Gastroesophageal sphincter (tissue), 4 donors: ENCODE measurements around the gene DTNBP1. TPM values are rescaled to one million over a fixed set of nuclear protein-coding genes. Genes with fewer than 3 reads are reported as not detected.

Experiments used
- ATAC-seq: fragments of 150-250 bp; one replicate; pipeline ENCODE4 v1.9.1; 2016; ENCODE audit warnings: mild to moderate bottlenecking, moderate library complexity
- H3K27ac ChIP-seq, 4 donors: fragments of 200-600 bp; sonication (generic) in 3 of 4; 1 replicate in 3 of 4; 2 replicates in 1 of 4; pipeline ENCODE4 v1.5.1; 2016 to 2019
- H3K27me3 ChIP-seq: fragments of 200-600 bp; sonication (generic); one replicate; pipeline ENCODE4 v1.5.1; 2019
- H3K36me3 ChIP-seq, 2 donors: fragments of 200-600 bp; sonication (generic); one replicate each; pipeline ENCODE4 v1.5.1; 2019; ENCODE audit warnings: control low read depth in 1 of 2
- H3K4me1 ChIP-seq, 3 donors: fragments of 200-600 bp; sonication (generic); 1 replicate in 2 of 3; 2 replicates in 1 of 3; pipeline ENCODE4 v1.5.1; 2016 to 2019; ENCODE audit warnings: control low read depth in 2 of 3
- H3K4me3 ChIP-seq, 2 donors: fragments of 200-600 bp; sonication (generic); one replicate each; pipeline ENCODE4 v1.5.1; 2019; ENCODE audit warnings: mild to moderate bottlenecking in 1 of 2, moderate library complexity in 1 of 2
- H3K9me3 ChIP-seq, 3 donors: fragments of 200-600 bp; sonication (generic); one replicate each; pipeline ENCODE4 v1.5.1; 2017 to 2019; ENCODE audit warnings: control low read depth in 2 of 3
- CTCF ChIP-seq, 4 experiments: fragments of 200-600 bp in 2 of 4; fragments of 450-650 bp in 2 of 4; sonication (generic) in 1 of 4; IDR thresholded peaks; one replicate each; pipeline ENCODE4 v1.5.1; 2017 to 2019; ENCODE audit warnings: antibody characterized with exemption in 4 of 4, mild to moderate bottlenecking in 2 of 4, moderate library complexity in 2 of 4
- EP300 ChIP-seq: sonication (generic); formaldehyde crosslinking; IDR thresholded peaks from one replicate; pipeline ENCODE4 v1.6.1; 2017; ENCODE audit warnings: antibody characterized with exemption, mild to moderate bottlenecking
- POLR2A ChIP-seq, 2 donors: fragments of 450-650 bp; IDR thresholded peaks; one replicate each; pipeline ENCODE4 v1.6.1; 2017; ENCODE audit warnings: antibody characterized with exemption in 2 of 2, mild to moderate bottlenecking in 2 of 2, moderate library complexity in 1 of 2
- POLR2AphosphoS5 ChIP-seq: sonication (generic); formaldehyde crosslinking; IDR thresholded peaks from one replicate; pipeline ENCODE4 v1.6.1; 2017; ENCODE audit warnings: antibody characterized with exemption
- WGBS, 2 donors: methylation state at CpG; one replicate each; pipeline ENCODE4 v1.1.5; 2018; ENCODE audit warnings: low coverage in 1 of 2; 5-methylcytosine and 5-hydroxymethylcytosine counted together
- total RNA-seq, 4 donors: library from RNA; depleted of rRNA; stranded (reverse); fragments of >200 nt; gene quantifications; one replicate each; pipeline ENCODE4 v1.1.0, GENCODE V29; 2016

DTNBP1 gene
- total RNA-seq, 4 donors from 2014 or later = 14.4 to 20.2 (median 16.9) TPM

DNA sequence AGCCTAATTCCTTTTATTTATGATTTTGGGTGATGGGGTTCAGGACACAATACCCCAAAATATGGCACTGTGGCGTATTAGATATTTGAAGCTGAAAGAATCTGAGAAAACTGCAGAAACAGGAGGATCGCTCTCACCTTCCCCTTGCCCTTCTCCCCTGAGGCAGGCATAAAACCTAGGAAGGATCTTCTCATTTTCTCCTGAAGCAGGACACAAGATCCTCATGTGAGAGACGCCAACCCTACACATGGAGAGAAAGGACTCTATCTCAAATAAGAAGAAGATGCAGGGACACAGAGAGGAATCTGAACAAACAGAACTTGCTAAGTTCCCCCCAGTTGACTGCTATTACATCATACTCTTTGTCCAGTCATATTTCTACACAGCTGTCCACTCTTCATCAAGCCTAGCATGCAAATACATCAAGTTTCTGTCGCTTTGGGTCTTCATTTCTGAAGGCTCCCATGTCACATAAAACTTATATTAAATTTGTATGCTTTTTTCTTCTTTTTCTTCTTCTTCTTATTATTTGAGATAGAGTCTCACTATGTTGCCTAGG lies 109.0 kb downstream of the DTNBP1 start:
- 92 to 100% methylated on average over 2 to 3 of the region's 4 CpGs for WGBS, 2 donors
- Histone ChIP-seq H3K4me1 (peaks cover 0 to 23% (median 0%) of the 10 kb centered on the region in 3 donors), H3K9me3 (no peaks in the 10 kb centered on the region), H3K27ac (no peak overlapping the region), H3K36me3 (no peaks in the 10 kb centered on the region), H3K27me3 (no peaks in the 10 kb centered on the region), H3K4me3 (no peak overlapping the region)
- TF ChIP-seq POLR2A (IDR thresholded peaks at IDR 0.05) (no peak), POLR2AphosphoS5 (no peak), EP300 (no peak), CTCF (IDR thresholded peaks at IDR 0.05) (no peak)
- ATAC-seq = no peak

DNA sequence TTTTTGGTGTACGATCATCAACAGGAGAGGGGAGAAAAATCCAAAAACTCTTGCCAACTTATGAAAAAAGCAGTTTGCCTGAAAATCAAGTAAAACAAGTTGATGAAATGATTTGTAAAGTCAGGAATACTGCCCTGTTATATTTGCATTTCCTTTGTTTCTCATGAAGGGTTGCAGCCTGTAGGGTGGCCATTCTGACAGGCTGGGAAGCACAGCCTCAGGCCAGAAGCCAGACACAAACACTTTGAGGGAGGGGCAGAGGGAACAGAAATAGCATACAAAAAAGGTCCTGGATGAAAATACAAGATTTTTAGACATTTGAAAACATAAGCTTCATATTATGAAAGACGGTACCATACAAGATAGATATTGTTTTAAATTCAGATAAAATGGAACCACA lies 109.8 kb downstream of the DTNBP1 start:
- no peak overlapping the region for H3K4me3 ChIP-seq
- ATAC-seq = no peak
- peaks cover 0 to 23% (median 0%) of the 10 kb centered on the region in 3 donors for H3K4me1 ChIP-seq
- no peaks in the 10 kb centered on the region for H3K27me3 ChIP-seq
- 71 to 75% methylated on average over 2 of the region's 2 CpGs for WGBS, 2 donors
- H3K9me3 ChIP-seq = no peaks in the 10 kb centered on the region
- no peak overlapping the region for H3K27ac ChIP-seq
- TF ChIP-seq POLR2AphosphoS5 = no peak
- TF ChIP-seq EP300 = no peak
- no peak for TF ChIP-seq CTCF (IDR thresholded peaks at IDR 0.05)
- no peak for TF ChIP-seq POLR2A (IDR thresholded peaks at IDR 0.05)
- no peaks in the 10 kb centered on the region for H3K36me3 ChIP-seq

- ATAC-seq = peak; percentile 46
- Histone ChIP-seq H3K27ac (no peak overlapping the region), H3K36me3 (no peaks in the 10 kb centered on the region), H3K27me3 (no peaks in the 10 kb centered on the region), H3K4me1 (peaks cover 0 to 33% (median 0%) of the 10 kb centered on the region in 3 donors), H3K9me3 (no peaks in the 10 kb centered on the region), H3K4me3 (no peak overlapping the region)
- TF ChIP-seq POLR2AphosphoS5 (no peak), CTCF (IDR thresholded peaks at IDR 0.05) (no peak), POLR2A (IDR thresholded peaks at IDR 0.05) (no peak), EP300 (no peak)
- 56 to 76% methylated on average over 3 to 5 of the region's 6 CpGs for WGBS, 2 donors
Observed at GRCh38 chr6:15551798-15552197, 111.0 kb downstream of the DTNBP1 start.

DNA sequence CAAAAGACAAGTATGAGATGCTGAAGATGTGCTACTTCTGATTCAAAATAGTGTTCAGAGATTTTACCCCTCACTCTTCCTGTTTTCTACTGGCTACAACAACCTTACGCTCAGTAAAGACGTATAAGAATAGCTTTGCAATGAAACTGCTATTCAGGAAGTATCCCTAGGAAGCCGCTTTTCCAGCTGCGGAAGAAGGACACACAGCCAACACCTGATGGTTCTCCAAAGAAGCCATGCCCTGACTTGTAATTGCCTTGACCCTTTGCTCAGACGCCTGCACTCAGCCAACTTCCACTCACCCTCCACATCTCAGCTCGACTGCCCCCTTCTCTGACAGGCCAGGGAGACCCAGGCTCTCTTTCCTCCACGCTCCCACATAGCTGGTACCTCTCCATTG lies 111.6 kb downstream of the DTNBP1 start:
- no peak overlapping the region for H3K27ac ChIP-seq
- no peak overlapping the region for H3K4me3 ChIP-seq
- ATAC-seq = no peak
- H3K36me3 ChIP-seq = no peaks in the 10 kb centered on the region
- no peaks in the 10 kb centered on the region for H3K9me3 ChIP-seq
- TF ChIP-seq CTCF (IDR thresholded peaks at IDR 0.05) = no peak
- TF ChIP-seq POLR2AphosphoS5 = no peak
- TF ChIP-seq POLR2A (IDR thresholded peaks at IDR 0.05) = no peak
- TF ChIP-seq EP300 = no peak
- H3K27me3 ChIP-seq = no peaks in the 10 kb centered on the region
- 77 to 100% methylated on average over 1 to 7 of the region's 7 CpGs for WGBS, 2 donors
- peaks cover 0 to 36% (median 0%) of the 10 kb centered on the region in 3 donors for H3K4me1 ChIP-seq

DNA sequence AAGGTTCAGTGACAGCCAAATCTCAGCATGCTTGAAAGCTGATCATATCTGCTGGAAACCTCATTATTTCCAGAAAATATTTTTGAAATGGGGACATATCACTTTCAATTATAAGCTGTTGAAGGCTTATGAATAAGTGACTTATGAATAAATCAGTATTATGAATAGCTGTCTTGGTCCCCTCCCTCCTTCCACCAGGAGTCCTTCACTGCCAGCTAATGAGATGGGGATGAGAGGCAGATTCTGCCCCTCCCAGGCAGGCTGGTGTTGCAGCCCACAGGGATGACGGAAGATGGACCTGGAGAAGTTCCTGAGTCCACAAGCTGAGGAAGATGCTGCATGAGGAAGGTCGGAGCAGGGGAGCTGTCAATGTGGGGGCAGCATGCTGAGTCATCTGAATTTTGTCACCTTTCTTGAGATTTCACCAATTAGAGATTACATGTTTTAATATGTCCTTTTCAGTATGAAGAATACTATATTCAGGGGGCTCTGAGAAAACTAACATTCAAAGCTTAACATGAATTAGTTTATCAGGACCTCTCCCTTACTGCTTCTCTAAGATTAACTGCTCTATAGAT lies 112.2 kb downstream of the DTNBP1 start:
- H3K4me3 ChIP-seq = no peak overlapping the region
- H3K27ac ChIP-seq = no peak overlapping the region
- H3K9me3 ChIP-seq = no peaks in the 10 kb centered on the region
- peaks cover 0 to 36% (median 0%) of the 10 kb centered on the region in 3 donors for H3K4me1 ChIP-seq
- TF ChIP-seq POLR2A (IDR thresholded peaks at IDR 0.05) (no peak), POLR2AphosphoS5 (no peak)
- H3K27me3 ChIP-seq = no peaks in the 10 kb centered on the region
- ATAC-seq = no peak
- no peaks in the 10 kb centered on the region for H3K36me3 ChIP-seq
- 100% methylated on average over 1 of the region's 2 CpGs; no CpG with 5 or more reads in 1 of the 2 donors for WGBS, 2 donors
